Endodermal cell (in vitro differentiated cells): ENCODE data around the gene VENTX. TPM values are rescaled to one million over a fixed set of nuclear protein-coding genes. Genes with fewer than 3 reads are reported as not detected.
A peak's percentile ranks its signal among the peaks of the same experiment; 100 is the strongest.

Source experiments
- DNase-seq: peaks from one replicate; pipeline ENCODE4 v3.0.0-alpha.2; 2017
- H3K27ac ChIP-seq: 2 replicates; pipeline ENCODE4 v1.5.1; 2013; ENCODE audit warnings: mild to moderate bottlenecking, low read depth, low read length, moderate library complexity
- H3K27me3 ChIP-seq: 2 replicates; pipeline ENCODE4 v1.6.1; 2013; ENCODE audit warnings: mild to moderate bottlenecking, low read length, moderate library complexity; ENCODE audit not compliant: insufficient read depth, control insufficient read depth, poor library complexity, severe bottlenecking
- H3K36me3 ChIP-seq: 2 replicates; pipeline ENCODE4 v1.7.0; 2013; ENCODE audit warnings: mild to moderate bottlenecking, low read length, moderate library complexity; ENCODE audit not compliant: control insufficient read depth, insufficient read depth
- H3K4me1 ChIP-seq: one replicate; pipeline ENCODE4 v1.7.0; 2013; ENCODE audit warnings: low read length; ENCODE audit not compliant: control insufficient read depth, insufficient read depth
- H3K4me3 ChIP-seq: 2 replicates; pipeline ENCODE4 v1.5.1; 2013; ENCODE audit warnings: mild to moderate bottlenecking, low read length, moderate library complexity
- H3K9ac ChIP-seq: 2 replicates; pipeline ENCODE4 v1.6.1; 2013; ENCODE audit warnings: mild to moderate bottlenecking, low read length, moderate library complexity; ENCODE audit not compliant: poor library complexity, severe bottlenecking; ENCODE audit errors: extremely low read depth
- H3K9me3 ChIP-seq: 2 replicates; pipeline ENCODE4 v1.6.1; 2013; ENCODE audit warnings: mild to moderate bottlenecking, low read length, moderate library complexity; ENCODE audit not compliant: control insufficient read depth
- H3K27ac Mint-ChIP-seq: 2 replicates; pipeline ENCODE4 v1.8.0; 2020; ENCODE audit warnings: mixed read lengths
- H3K27me3 Mint-ChIP-seq: 2 replicates; pipeline ENCODE4 v1.8.0; 2021; ENCODE audit warnings: mild to moderate bottlenecking, mixed read lengths; ENCODE audit not compliant: insufficient read depth
- H3K36me3 Mint-ChIP-seq: 2 replicates; pipeline ENCODE4 v1.8.0; 2020; ENCODE audit warnings: low read depth, mixed read lengths
- H3K4me1 Mint-ChIP-seq: 2 replicates; pipeline ENCODE4 v1.8.0; 2020; ENCODE audit warnings: mixed read lengths
- H3K4me3 Mint-ChIP-seq: 2 replicates; pipeline ENCODE4 v1.8.0; 2020; ENCODE audit warnings: mild to moderate bottlenecking, moderate library complexity, mixed read lengths
- H3K9me3 Mint-ChIP-seq: 2 replicates; pipeline ENCODE4 v1.8.0; 2020; ENCODE audit warnings: mild to moderate bottlenecking, mixed read lengths
- WGBS, 2 experiments: methylation state at CpG; one replicate each; pipeline versions ENCODE4 v1.1.5 to v1.1.7; 2013; ENCODE audit warnings: missing lambda C conversion rate in 2 of 2, mixed read lengths in 1 of 2; ENCODE audit not compliant: insufficient coverage in 1 of 2, insufficient read length in 1 of 2; 5-methylcytosine and 5-hydroxymethylcytosine counted together
- total RNA-seq, 2 donors: library from RNA; stranded (reverse); fragmentation: NEBNext Ultra II Directional in 1 of 2; extraction: Animal tissue kit (Norgen Biotek cat#: 25700) in 1 of 2; gene quantifications; 2 replicates in 1 of 2; 3 replicates in 1 of 2; pipeline ENCODE4 v1.2.1, GENCODE V29; 2021
- TF ChIP-seq, protein P1 (sequence below): fragments of 200-600 bp; sonication (generic); conservative IDR thresholded peaks from 2 replicates; pipeline ENCODE4 v1.5.0; 2021; ENCODE audit warnings: antibody characterized with exemption, mild to moderate bottlenecking

VENTX gene
- total RNA-seq, 2 donors from 2014 or later = 5.5 to 14.2 TPM

DNA sequence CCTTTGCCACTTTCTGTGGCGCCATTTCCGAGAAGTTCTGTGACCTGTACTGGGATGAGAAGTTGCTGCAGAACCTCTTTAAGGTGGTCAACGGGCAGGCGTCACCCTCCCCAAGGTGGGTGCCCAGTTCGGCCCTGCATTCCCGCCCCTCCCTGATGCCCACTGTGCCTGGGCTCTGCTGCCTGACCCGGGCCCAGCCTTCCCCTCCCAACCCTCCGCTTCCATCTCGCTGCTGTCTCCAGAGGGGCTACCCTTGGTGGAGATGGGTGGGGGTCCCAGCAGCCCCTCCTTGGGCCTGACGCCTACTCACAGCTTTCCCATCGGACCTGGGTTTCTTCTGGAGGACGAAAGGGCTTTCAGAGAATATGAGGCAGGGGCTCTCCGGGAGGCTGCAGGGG, 38.2 kb upstream of the VENTX start:
- H3K27ac Mint-ChIP-seq = no peak overlapping the region
- Histone ChIP-seq H3K9ac (no peak overlapping the region), H3K4me3 (no peak overlapping the region), H3K4me1 (no peaks in the 10 kb centered on the region), H3K27ac (no peak overlapping the region), H3K27me3 (no peaks in the 10 kb centered on the region), H3K9me3 (no peaks in the 10 kb centered on the region), H3K36me3 (no peaks in the 10 kb centered on the region)
- WGBS, 2 experiments = 86 to 100% methylated on average over 4 to 13 of the region's 13 CpGs
- no peak overlapping the region for H3K4me3 Mint-ChIP-seq
- H3K9me3 Mint-ChIP-seq = no peaks in the 10 kb centered on the region
- TF ChIP-seq, protein P1, sequence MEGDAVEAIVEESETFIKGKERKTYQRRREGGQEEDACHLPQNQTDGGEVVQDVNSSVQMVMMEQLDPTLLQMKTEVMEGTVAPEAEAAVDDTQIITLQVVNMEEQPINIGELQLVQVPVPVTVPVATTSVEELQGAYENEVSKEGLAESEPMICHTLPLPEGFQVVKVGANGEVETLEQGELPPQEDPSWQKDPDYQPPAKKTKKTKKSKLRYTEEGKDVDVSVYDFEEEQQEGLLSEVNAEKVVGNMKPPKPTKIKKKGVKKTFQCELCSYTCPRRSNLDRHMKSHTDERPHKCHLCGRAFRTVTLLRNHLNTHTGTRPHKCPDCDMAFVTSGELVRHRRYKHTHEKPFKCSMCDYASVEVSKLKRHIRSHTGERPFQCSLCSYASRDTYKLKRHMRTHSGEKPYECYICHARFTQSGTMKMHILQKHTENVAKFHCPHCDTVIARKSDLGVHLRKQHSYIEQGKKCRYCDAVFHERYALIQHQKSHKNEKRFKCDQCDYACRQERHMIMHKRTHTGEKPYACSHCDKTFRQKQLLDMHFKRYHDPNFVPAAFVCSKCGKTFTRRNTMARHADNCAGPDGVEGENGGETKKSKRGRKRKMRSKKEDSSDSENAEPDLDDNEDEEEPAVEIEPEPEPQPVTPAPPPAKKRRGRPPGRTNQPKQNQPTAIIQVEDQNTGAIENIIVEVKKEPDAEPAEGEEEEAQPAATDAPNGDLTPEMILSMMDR = no peak
- H3K4me1 Mint-ChIP-seq = no peaks in the 10 kb centered on the region
- H3K36me3 Mint-ChIP-seq = no peaks in the 10 kb centered on the region
- peaks cover under 1% of the 10 kb centered on the region for H3K27me3 Mint-ChIP-seq
- no peak for DNase-seq

DNA sequence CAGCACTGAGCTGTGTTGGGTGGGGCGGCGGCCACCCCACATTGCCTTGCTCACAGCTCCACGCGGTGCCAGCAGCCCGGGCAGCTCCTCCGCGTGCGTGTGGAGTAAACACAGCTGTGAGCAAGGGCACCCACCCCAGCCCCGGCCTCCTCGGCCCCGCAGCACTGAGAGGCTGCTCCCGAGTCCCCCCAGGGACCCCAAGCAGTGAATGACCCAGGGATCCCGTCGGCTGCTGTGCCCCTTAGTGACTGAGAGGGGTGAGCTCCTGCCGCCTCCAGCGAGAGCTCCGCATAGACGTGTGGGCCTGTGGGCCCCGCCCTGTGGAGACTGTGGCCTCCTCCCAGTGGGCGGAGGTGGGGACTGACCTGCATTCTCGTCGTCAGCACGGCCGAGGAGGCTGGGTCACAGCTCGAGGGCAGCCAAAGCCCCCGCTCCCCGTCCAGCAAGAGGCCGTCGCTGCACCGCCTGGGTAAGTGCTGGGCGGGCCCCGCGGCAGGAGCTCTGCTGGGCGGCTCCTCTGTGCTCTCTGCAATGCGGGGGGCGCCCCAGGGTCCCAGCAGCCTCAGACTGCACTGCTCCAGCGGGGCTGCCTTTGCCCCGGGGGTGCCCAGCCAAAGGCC, 37.6 kb upstream of the VENTX start:
- WGBS, 2 experiments = 76 to 83% methylated on average over 14 to 38 of the region's 38 CpGs
- H3K9me3 ChIP-seq = no peaks in the 10 kb centered on the region
- no peak overlapping the region for H3K4me3 Mint-ChIP-seq
- H3K4me1 ChIP-seq = no peaks in the 10 kb centered on the region
- H3K9me3 Mint-ChIP-seq = no peaks in the 10 kb centered on the region
- H3K27ac Mint-ChIP-seq = no peak overlapping the region
- no peak overlapping the region for H3K4me3 ChIP-seq
- DNase-seq = peak; percentile 84
- H3K27me3 ChIP-seq = no peaks in the 10 kb centered on the region
- no peaks in the 10 kb centered on the region for H3K36me3 Mint-ChIP-seq
- H3K9ac ChIP-seq = no peak overlapping the region
- TF ChIP-seq, protein P1 = no peak
- H3K36me3 ChIP-seq = no peaks in the 10 kb centered on the region
- H3K27me3 Mint-ChIP-seq = no peaks in the 10 kb centered on the region
- no peaks in the 10 kb centered on the region for H3K4me1 Mint-ChIP-seq
- H3K27ac ChIP-seq = no peak overlapping the region

DNA sequence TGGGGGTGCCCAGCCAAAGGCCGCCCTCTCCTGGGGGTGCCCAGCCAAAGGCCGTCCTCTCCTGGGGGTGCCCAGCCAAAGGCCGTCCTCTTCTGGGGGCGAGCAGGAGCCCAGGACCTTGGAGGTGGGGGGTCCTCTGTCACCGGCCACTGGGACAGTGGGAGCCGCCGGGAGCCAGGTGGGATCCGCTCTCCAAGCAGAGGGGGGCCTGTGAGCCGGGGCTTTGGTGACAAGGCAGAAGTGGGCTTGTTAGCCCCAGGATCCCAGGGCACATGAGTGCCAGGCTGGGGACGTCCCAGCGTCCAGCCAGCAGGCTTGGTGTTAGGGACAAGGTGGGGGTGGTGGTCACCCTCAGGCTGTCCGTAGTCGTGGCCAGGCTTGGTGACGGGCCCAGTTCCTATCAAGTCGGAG, 37.0 kb upstream of the VENTX start:
- TF ChIP-seq, protein P1 = no peak
- DNase-seq = no peak
- H3K9me3 ChIP-seq = no peaks in the 10 kb centered on the region
- WGBS, 2 experiments = 96 to 98% methylated on average over 8 to 15 of the region's 15 CpGs
- no peak overlapping the region for H3K9ac ChIP-seq
- Mint-ChIP-seq H3K27ac (no peak overlapping the region), H3K27me3 (no peaks in the 10 kb centered on the region), H3K36me3 (no peaks in the 10 kb centered on the region), H3K4me1 (no peaks in the 10 kb centered on the region), H3K4me3 (no peak overlapping the region), H3K9me3 (no peaks in the 10 kb centered on the region)
- no peaks in the 10 kb centered on the region for H3K4me1 ChIP-seq
- H3K27ac ChIP-seq = no peak overlapping the region
- no peak overlapping the region for H3K4me3 ChIP-seq
- no peaks in the 10 kb centered on the region for H3K36me3 ChIP-seq
- H3K27me3 ChIP-seq = no peaks in the 10 kb centered on the region
